Activated gamma-delta T cell (primary cell): ENCODE measurements around the gene ADAM12.
"Not testable (repeated sequence)": the region's sequence is repeated elsewhere in the genome, so short reads cannot be mapped to it uniquely, and the experiment has no call there.

ENCODE experiments used
- DNase-seq: peaks from one replicate; lab custom pipeline; 2025; lab: John Stamatoyannopoulos, UW

ADAM12 gene

GRCh38 chr10:126177417-126178030 lies 210.8 kb downstream of the ADAM12 start:
- DNase-seq = no peak

- no peak for DNase-seq
Observed at GRCh38 chr10:126175641-126176262, 212.5 kb downstream of the ADAM12 start.

GRCh38 chr10:126172755-126173154 lies 215.5 kb downstream of the ADAM12 start:
- DNase-seq = not testable (repeated sequence)

GRCh38 chr10:126171555-126171954 lies 216.7 kb downstream of the ADAM12 start:
- no peak for DNase-seq

- no peak for DNase-seq
Observed at GRCh38 chr10:126170776-126171175, 217.5 kb downstream of the ADAM12 start.

GRCh38 chr10:126170371-126170770 lies 217.9 kb downstream of the ADAM12 start:
- DNase-seq = no peak

- no peak for DNase-seq
Observed at GRCh38 chr10:126169899-126170298, 218.4 kb downstream of the ADAM12 start.

- no peak for DNase-seq
Observed at GRCh38 chr10:126166797-126167196, 221.5 kb downstream of the ADAM12 start.

- DNase-seq = no peak
Observed at GRCh38 chr10:126165874-126166273, 222.4 kb downstream of the ADAM12 start.

GRCh38 chr10:126163506-126163905 lies 224.8 kb downstream of the ADAM12 start:
- no peak for DNase-seq

- no peak for DNase-seq
Observed at GRCh38 chr10:126161691-126162090, 226.6 kb downstream of the ADAM12 start.

- DNase-seq = no peak
Observed at GRCh38 chr10:126160971-126161630, 227.2 kb downstream of the ADAM12 start.

- no peak for DNase-seq
Observed at GRCh38 chr10:126160571-126160970, 227.7 kb downstream of the ADAM12 start.

- no peak for DNase-seq
Observed at GRCh38 chr10:126158133-126158892, 230.0 kb downstream of the ADAM12 start.

GRCh38 chr10:126157189-126157588 lies 231.1 kb downstream of the ADAM12 start:
- DNase-seq = no peak

- no peak for DNase-seq
Observed at GRCh38 chr10:126156503-126156902, 231.8 kb downstream of the ADAM12 start.

- DNase-seq = no peak
Observed at GRCh38 chr10:126156012-126156411, 232.3 kb downstream of the ADAM12 start.

- no peak for DNase-seq
Observed at GRCh38 chr10:126155528-126155927, 232.7 kb downstream of the ADAM12 start.

- no peak for DNase-seq
Observed at GRCh38 chr10:126153711-126154628, 234.3 kb downstream of the ADAM12 start.

- no peak for DNase-seq
Observed at GRCh38 chr10:126147866-126148587, 240.2 kb downstream of the ADAM12 start.

- no peak for DNase-seq
Observed at GRCh38 chr10:126146771-126147170, 241.5 kb downstream of the ADAM12 start.
